ENCODE measurements around the gene CCR1. TPM values are rescaled to one million over a fixed set of nuclear protein-coding genes. Genes with fewer than 3 reads are reported as not detected.
"Not testable (repeated sequence)": the region's sequence is repeated elsewhere in the genome, so short reads cannot be mapped to it uniquely, and the experiment has no call there.

Gene CCR1
- total RNA-seq, 1 donor from 2014 or later, result 7.1 TPM

GRCh38 chr3:46183330-46183729 lies 24.8 kb downstream of the CCR1 start:
- Histone ChIP-seq H3K9me3 (no peaks in the 10 kb centered on the region), H3K27me3 (no peaks in the 10 kb centered on the region), H3K4me3 (no peak overlapping the region), H3K27ac (no peak overlapping the region), H3K4me1 (no peaks in the 10 kb centered on the region), H3K36me3 (no peaks in the 10 kb centered on the region)
- intact Hi-C loops (cut with DNase I), result no loop called here
- TF ChIP-seq CTCF (IDR thresholded peaks at IDR 0.05), result no peak
- TF ChIP-seq POLR2AphosphoS5 (IDR thresholded peaks at IDR 0.05; ENCODE audit: insufficient read depth in 1 of 2, low read depth in 1 of 2), result no peak
- no peak for DNase-seq (ENCODE audit: extremely low spot score in 2 of 2)

GRCh38 chr3:46168583-46169345 lies 39.3 kb downstream of the CCR1 start:
- Histone ChIP-seq H3K4me1 (no peaks in the 10 kb centered on the region), H3K4me3 (no peak overlapping the region), H3K27ac (no peak overlapping the region), H3K9me3 (no peaks in the 10 kb centered on the region), H3K36me3 (no peaks in the 10 kb centered on the region), H3K27me3 (no peaks in the 10 kb centered on the region)
- DNase-seq (ENCODE audit: extremely low spot score in 2 of 2), result no peak
- intact Hi-C loops (cut with DNase I), result no loop called here
- TF ChIP-seq CTCF (IDR thresholded peaks at IDR 0.05), result no peak
- TF ChIP-seq POLR2A (IDR thresholded peaks at IDR 0.05), result no peak
- no peak for TF ChIP-seq POLR2AphosphoS5 (IDR thresholded peaks at IDR 0.05; ENCODE audit: insufficient read depth in 1 of 2, low read depth in 1 of 2)

GRCh38 chr3:46163556-46164041 lies 44.5 kb downstream of the CCR1 start:
- no peaks in the 10 kb centered on the region for H3K4me1 ChIP-seq
- H3K9me3 ChIP-seq, result no peaks in the 10 kb centered on the region
- DNase-seq (ENCODE audit: extremely low spot score in 2 of 2), result no peak
- no peak overlapping the region for H3K4me3 ChIP-seq
- no peaks in the 10 kb centered on the region for H3K27me3 ChIP-seq
- H3K36me3 ChIP-seq, result no peaks in the 10 kb centered on the region
- intact Hi-C loops (cut with DNase I), result no loop called here
- TF ChIP-seq POLR2A (IDR thresholded peaks at IDR 0.05), result no peak
- no peak for TF ChIP-seq CTCF (IDR thresholded peaks at IDR 0.05)
- TF ChIP-seq POLR2AphosphoS5 (IDR thresholded peaks at IDR 0.05; ENCODE audit: insufficient read depth in 1 of 2, low read depth in 1 of 2), result no peak
- H3K27ac ChIP-seq, result no peak overlapping the region

- Histone ChIP-seq H3K36me3 (no peaks in the 10 kb centered on the region), H3K27me3 (no peaks in the 10 kb centered on the region), H3K4me1 (no peaks in the 10 kb centered on the region), H3K4me3 (no peak overlapping the region), H3K27ac (no peak overlapping the region), H3K9me3 (no peaks in the 10 kb centered on the region)
- intact Hi-C loops (cut with DNase I), result no loop called here
- DNase-seq (ENCODE audit: extremely low spot score in 2 of 2), result no peak
- TF ChIP-seq CTCF (IDR thresholded peaks at IDR 0.05), result no peak
- no peak for TF ChIP-seq POLR2A (IDR thresholded peaks at IDR 0.05)
- no peak for TF ChIP-seq POLR2AphosphoS5 (IDR thresholded peaks at IDR 0.05; ENCODE audit: insufficient read depth in 1 of 2, low read depth in 1 of 2)
Measured at GRCh38 chr3:46162975-46163555, 45.0 kb downstream of the CCR1 start.

- DNase-seq (ENCODE audit: extremely low spot score in 2 of 2); H3K27me3 ChIP-seq; H3K27ac ChIP-seq; H3K4me3 ChIP-seq; H3K4me1 ChIP-seq; H3K36me3 ChIP-seq; H3K9me3 ChIP-seq; intact Hi-C loops (cut with DNase I): not testable (repeated sequence)
Measured at GRCh38 chr3:46157685-46158084, 50.4 kb downstream of the CCR1 start.
